NB4 (cell line): Measurements from ENCODE around the gene RPP38.

Experiments
- DNase-seq: peaks from one replicate; pipeline ENCODE4 v3.0.0; 2010; ENCODE audit warnings: low read depth
- H3K4me3 ChIP-seq: one replicate; pipeline ENCODE4 v1.5.1; 2011; ENCODE audit warnings: mild to moderate bottlenecking, low read depth, low read length, moderate library complexity
- CTCF ChIP-seq: IDR thresholded peaks from one replicate; pipeline ENCODE4 v1.5.1; 2012; ENCODE audit warnings: low read depth, low read length
- MAX ChIP-seq: IDR thresholded peaks from 2 replicates; pipeline ENCODE4 v1.6.1; 2011; ENCODE audit warnings: low read depth, low read length
- MYC ChIP-seq: IDR thresholded peaks from 2 replicates; pipeline ENCODE4 v1.6.1; 2011; ENCODE audit warnings: low read depth, low read length
- POLR2A ChIP-seq: IDR thresholded peaks from 2 replicates; pipeline ENCODE4 v1.6.1; 2011; ENCODE audit warnings: mild to moderate bottlenecking; ENCODE audit not compliant: insufficient read length; ENCODE audit errors: extremely low read depth

RPP38 gene

GRCh38 chr10:15113766-15114165 lies 16.6 kb downstream of the RPP38 start:
- no peak overlapping the region for H3K4me3 ChIP-seq
- DNase-seq = no peak
- TF ChIP-seq MYC = no peak
- no peak for TF ChIP-seq MAX
- no peak for TF ChIP-seq CTCF
- no peak for TF ChIP-seq POLR2A

- H3K4me3 ChIP-seq = no peak overlapping the region
- no peak for DNase-seq
- TF ChIP-seq MAX (no peak), MYC (no peak), POLR2A (no peak), CTCF (no peak)
Measured at GRCh38 chr10:15116225-15116624, 19.1 kb downstream of the RPP38 start.

GRCh38 chr10:15118615-15119014 lies 21.5 kb downstream of the RPP38 start:
- TF ChIP-seq MAX (no peak), POLR2A (no peak), MYC (no peak), CTCF (no peak)
- no peak overlapping the region for H3K4me3 ChIP-seq
- peak; percentile 30 for DNase-seq

GRCh38 chr10:15120523-15120922 lies 23.4 kb downstream of the RPP38 start:
- DNase-seq = no peak
- no peak overlapping the region for H3K4me3 ChIP-seq
- TF ChIP-seq CTCF (no peak), MYC (no peak), MAX (no peak), POLR2A (no peak)

- DNase-seq = no peak
- H3K4me3 ChIP-seq = no peak overlapping the region
- TF ChIP-seq MYC (no peak), MAX (no peak), CTCF (no peak), POLR2A (no peak)
Measured at GRCh38 chr10:15121707-15122106, 24.6 kb downstream of the RPP38 start.

GRCh38 chr10:15122477-15123030 lies 25.4 kb downstream of the RPP38 start:
- no peak overlapping the region for H3K4me3 ChIP-seq
- no peak for DNase-seq
- TF ChIP-seq MAX (no peak), MYC (no peak)
